GM21423 (cell line): Measurements from ENCODE around the gene DMRTC2.
"Not testable (repeated sequence)": the region's sequence is repeated elsewhere in the genome, so short reads cannot be mapped to it uniquely, and the experiment has no call there.

Source experiments
- ATAC-seq: cut with Tn5 transposase; IDR thresholded peaks from one replicate; pipeline ENCODE4 v1.9.1; 2021; ENCODE audit warnings: mild to moderate bottlenecking, moderate library complexity; ENCODE audit not compliant: unreplicated experiment

Gene DMRTC2

DNA sequence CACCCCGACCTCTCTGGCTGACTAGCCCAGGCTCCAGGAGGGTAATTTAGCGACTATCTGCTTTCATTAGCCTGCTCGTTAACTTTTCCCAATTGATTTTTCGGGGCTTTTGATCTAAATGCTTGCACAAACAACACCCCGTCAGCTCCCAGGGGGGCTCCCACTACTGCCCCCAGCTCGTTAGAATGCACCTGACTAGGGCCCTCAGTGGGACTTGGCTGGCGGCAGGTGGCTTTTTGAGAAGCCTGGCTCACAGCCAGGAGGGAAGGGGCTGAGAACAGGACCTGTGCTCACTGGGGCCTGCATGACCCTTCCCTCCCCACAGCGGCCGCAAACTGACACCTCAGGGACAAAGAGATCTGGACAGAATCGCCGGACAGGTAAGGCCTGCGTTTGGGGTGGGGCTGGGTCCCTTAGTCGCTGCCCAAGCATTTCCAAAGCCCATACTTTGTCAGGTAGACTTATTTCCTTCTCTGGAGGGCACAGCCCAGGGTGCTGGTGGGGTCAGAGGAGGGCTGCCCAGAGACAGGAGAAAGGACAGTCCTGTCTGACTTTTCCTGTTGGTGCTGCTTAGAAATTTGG, 24.6 kb downstream of the DMRTC2 start:
- no peak for ATAC-seq

DNA sequence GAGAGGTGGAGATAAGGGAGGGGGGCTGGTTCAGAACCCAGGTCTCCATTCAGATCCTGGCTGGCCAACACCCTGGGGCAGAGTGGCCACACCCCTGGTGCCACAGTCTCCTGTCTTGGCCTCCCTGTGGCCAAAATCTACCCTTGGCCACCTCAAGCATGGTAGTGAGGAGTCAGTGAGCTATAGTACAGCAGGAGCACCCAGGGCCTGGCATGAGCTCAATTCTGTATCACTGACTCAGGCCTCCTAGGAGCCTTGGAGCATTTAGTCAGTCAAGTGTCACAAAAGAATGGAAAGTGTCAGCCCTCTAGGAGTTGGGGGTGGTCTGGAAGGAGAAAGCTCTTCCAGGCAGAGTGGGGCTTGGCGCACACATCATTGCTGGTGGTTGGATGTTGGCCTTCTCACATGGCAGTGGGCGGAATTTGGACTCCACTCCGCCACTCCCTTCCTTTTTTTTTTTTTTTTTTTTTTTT, 25.6 kb downstream of the DMRTC2 start:
- ATAC-seq = no peak

DNA sequence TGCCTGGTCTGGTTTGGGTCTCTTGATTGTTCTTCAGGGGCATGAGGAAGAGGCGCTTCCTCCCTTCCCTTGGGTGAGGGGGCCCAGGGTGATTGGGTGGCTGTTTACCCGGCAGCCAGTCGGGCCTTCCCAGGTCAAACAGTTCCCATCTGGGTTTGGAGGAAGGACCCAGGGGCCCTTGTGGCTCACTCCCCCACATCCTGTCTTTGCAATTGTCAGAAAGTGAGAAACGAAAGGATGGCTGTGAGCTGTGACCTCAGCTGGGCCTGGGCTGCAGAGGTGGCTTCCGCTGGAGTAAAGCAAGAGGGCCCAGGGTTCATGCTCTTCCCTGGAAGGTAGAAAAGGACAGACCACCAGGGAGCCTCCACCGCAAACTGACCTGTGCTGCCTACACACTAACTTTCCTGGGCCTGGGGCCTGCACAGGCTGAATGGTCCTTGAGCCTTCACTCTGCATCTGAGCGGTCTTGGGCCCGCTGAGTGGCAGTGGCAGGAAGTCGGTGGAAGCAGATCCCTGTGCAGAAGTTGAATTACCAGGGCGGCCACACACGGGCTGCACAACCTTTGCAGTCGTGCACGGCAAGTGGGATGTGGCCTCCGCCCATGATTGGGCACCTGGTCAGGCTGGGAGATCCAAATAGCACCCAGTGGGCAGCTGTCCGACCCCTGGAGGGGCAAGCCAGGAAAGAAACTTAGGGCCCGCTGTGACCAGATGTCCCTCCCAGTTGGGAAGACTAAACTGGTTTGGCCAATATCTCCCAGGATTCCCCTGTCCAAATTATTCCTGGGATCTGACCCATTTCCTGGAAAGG, 26.9 kb downstream of the DMRTC2 start:
- peak; percentile 48 for ATAC-seq

DNA sequence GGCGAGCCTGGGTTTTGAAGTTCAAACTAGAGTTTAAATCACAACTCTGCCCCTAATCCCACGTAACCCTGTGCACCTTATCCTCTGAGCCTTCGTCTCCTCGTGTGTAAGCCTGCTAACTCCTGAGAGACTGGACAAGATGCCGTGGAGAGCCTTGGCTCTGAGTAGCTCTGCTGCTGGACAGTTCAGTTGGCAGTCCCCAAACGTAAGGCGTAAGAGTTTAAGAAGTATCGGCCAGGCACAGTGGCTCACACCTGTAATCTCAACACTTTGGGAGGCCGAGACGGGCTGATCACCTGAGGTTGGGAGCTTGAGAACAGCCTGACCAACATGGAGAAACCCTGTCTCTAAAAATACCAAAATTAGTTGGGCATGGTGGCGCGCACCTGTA, 27.5 kb downstream of the DMRTC2 start:
- no peak for ATAC-seq

DNA sequence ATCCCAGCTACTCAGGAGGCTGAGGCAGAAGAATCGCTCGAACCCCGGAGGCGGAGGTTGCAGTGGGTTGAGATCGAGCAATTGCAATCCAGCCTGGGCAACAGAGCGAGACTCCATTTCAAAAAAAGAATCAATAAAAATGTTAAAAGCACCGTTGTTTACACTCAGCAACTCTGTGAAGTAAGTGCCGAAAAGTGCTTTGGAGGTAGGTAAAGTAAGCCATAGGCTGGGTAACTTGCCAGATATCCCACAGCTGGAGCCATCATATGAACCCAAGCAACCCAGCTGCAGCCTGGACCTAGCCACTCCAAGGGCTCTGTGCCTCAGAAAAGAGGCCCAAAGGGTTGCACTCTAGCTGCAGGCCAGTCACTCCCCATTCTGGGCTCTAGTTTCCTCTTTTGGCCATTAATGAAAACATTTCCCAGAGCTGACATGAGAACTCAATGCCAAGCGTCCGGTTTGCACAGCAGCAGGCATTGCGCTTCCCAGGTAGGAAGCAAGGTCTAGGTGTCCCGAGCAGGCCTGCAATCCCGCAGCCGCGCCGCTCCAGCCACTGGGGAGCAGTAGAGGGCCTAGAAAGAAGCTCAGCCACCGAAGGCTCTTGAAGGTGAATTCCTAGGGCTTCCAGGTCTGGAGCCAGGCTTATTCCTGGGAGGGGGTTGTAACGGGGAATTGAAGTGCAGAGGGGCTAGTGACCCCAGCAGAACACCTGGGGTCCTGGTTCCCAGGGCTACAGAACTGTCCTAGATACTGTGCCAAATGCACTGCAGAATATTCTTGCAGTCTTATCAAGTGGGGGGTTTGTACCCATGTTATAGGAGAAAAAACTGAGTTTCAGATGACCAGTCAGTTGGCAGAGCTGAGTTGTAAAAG, 28.2 kb downstream of the DMRTC2 start:
- no peak for ATAC-seq

DNA sequence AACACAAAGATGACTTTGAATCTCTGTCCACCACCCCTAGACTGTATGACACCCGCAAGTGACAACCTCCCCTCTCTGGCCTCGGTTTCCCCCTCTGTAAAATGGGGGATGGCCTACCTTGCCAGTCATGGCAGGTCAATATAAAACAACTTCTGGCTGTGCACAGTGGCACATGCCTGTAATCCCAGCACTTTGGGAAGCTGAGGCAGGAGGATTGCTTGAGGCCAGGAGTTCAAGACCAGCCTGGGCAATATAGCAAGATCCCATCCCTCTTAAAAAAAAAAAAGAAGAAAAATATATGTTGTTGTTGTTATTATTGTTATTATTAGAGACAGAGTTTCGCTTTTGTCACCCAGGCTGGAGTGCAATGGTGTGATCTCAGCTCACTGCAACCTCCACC, 31.1 kb downstream of the DMRTC2 start:
- ATAC-seq = not testable (repeated sequence)

DNA sequence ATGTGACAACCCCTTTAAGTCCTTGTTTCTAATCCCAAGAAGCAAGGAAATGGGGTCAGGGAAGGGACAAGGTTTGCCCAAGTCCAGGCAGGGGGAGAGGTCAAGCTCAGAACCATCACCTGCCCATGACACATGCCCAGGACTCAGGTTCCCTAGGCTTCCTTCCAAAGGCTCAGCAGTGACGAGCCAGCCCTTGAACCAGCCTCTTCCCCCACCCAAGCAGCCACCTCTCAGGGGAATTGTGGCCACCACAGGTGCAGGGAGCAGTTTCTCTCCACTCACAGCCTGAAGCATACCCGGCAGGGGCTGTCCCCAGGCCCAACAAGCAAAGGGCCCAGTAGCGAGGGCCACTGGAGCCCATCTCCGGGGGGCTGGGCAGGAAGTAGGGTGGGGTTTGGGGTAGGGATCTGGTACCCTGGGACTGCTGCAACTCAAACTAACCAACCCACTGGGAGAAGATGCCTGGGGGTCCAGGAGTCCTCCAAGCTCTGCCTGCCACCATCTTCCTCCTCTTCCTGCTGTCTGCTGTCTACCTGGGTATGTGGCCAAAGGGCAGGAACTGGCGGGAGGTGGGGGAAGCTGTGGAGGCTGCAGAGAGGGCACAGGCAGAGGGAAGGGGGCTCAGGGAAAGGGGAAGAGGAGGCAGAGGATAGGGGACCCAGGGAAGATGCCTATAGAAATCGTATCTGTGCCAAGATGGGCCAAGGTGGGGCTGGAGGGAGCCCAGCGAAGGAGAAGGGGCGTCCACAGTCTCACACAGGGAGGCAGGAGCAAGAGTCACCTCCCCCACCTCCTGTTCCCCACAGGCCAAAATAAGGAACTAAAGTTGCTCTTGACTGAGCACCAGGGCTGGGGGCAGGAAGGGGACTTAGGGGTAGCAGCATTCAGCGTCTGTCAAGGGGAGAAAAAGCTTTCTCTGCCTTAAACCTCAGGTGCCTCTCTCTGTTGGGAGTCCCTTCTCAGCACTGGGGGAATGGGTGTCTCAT, 32.3 kb downstream of the DMRTC2 start, which contains the start of gene CD79A:
CD79A (plus strand) TSS at position 433 of the 986 bp plus-strand sequence; CDS start at position 459, 26 bp downstream.
- ATAC-seq = peak; percentile 66

DNA sequence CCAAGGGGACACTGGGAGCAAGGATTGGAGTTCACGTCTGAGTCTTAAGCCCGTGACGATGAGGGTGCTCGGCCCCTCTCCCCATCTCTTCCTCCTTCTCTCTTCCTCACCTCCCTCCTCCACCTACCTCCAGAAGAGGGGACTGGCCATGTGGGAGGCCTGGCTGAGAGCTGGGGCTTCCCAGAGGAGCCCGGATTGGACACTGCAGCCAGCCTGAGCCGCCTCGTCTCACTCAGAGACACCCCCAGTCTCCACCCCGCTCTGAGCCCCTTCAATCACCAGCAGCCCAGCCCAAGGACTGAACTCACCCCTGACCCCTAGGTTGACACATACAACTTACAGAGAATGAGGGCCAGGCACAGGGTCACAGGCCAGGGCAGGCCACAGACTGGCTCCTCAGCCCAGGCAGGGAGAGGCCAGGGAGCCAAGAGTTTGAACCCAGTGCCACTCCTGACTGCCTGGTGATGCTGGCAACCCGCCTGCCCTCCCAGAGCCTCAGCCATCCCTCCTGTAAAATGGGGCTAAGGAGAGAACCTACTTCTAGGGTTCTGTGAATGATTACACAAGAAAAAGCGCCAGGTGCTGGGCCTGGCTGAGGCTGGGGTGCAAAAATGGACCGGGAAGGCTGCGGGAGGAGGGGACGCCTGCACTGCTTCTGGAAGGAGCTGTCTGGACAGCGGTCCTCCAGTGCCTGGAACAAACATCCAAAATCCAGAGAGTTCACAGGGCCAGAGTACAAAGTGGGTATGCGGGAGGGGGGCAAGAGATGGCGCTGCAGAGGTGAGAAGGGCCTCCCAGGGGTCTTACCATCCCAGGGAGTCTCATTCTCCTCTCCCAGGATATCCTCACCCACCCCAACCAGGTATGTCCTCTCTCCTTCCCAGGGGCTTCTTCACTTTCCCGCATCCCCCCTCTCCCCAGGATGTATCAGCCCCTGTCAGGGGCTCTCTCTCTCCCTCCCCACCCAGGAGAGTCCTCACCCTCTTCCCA, 33.4 kb downstream of the DMRTC2 start:
- ATAC-seq = no peak

DNA sequence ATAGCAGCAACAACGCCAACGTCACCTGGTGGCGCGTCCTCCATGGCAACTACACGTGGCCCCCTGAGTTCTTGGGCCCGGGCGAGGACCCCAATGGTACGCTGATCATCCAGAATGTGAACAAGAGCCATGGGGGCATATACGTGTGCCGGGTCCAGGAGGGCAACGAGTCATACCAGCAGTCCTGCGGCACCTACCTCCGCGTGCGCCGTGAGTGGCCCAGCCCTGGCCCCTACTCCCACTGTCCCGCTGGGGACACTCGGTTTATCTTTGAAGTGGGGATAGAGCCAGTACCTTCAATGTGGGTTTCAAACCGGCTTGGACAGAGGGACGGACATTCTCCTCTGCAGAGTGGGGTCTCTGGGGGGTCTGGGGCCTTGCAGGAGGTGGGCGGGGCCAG, 34.2 kb downstream of the DMRTC2 start:
- ATAC-seq = no peak

DNA sequence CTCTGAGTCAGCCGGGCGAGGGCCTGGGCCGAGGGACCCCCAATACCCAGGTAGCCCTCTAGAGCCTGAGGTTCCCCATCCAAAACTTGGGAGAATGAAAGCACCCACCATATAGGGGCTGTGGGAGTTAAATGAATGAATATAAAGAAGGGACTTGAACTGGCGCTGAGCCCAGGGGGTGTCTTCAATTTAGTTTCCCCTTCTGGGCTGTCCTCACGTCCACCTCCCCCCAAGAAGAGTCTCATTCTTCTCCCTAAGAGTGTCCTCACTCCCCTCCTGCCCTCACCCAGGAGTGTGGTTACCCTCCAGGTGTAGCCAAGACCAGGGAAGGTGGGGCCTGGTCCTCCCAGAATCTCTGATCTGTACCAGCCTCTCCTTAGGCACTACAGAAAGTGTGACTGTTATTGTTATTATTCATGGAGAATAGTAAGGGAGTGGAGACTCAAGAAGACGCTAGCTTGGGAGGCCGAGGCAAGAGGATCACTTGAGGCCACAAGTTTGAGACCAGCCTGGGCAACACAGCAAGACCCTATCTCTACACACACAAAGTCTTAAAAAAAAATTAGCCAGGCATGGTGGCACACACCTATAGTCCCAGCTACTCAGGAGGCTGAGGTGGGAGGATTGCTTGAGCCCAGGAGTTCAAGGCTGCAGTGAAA, 35.0 kb downstream of the DMRTC2 start:
- no peak for ATAC-seq

DNA sequence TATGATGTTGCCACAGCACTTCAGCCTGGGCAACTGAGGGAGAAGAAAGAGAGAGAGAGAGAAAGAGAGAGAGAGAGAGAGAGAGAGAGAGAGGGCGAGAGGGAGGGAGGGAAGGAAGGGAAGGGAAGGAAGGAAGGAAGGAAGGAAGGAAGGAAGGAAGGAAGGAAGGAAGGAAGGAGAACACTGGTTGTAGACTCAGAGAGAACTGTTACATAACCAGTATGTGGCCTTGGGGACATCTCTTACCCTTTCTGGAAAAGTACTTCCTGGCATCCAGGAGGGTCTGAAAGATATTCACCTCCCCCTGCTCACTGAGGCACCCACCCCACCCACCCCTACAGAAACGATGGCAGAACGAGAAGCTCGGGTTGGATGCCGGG, 35.5 kb downstream of the DMRTC2 start:
- ATAC-seq = no peak

DNA sequence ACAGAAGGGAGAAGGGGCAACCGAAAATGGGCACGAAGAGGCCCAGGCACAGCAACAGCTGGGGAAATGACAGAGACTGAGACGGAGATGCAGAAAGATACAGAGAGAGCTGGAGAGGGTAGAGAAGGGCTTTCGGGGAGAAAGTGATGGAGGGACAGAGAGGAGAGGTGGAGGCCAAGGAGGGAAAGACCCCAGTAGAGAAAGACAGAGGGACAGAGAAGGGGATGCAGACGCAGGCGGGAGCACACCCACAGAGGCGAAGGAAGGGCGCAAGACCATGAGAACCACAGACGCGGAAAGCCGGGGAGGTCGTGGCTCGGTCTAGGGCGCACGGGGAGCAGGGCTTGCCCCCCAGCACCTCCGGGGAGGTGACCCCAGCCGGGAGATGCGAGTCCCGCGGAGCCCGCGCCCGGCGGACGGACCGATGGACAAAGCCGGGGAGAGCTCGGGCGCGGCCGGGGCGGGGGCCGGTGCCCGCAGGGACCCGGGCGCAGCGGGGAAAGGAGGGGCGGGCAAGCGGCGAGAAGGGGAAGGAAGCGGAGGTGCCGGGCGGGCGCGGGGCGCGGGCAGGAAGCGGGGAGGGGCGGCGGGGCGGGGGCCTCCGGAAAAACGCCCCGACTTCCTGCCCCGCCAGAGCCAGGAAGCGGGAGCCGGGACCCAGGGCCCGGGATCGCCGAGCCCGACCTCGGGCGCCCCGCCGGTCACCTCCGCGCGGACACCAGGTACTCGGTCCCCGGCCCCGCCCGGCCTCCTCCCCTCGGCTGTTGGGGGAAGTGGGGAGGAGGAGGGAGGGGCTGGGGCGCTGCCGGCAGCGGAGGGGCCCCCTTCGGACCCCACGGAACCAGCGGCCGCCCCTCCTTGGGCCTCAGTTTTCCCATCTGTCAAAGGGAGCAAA, 38.0 kb downstream of the DMRTC2 start, which contains the start of gene ARHGEF1:
ARHGEF1 (plus strand) TSS at position 617 of the 895 bp plus-strand sequence. CDS start 4,899 bp downstream, outside the sequence.
- no peak for ATAC-seq

DNA sequence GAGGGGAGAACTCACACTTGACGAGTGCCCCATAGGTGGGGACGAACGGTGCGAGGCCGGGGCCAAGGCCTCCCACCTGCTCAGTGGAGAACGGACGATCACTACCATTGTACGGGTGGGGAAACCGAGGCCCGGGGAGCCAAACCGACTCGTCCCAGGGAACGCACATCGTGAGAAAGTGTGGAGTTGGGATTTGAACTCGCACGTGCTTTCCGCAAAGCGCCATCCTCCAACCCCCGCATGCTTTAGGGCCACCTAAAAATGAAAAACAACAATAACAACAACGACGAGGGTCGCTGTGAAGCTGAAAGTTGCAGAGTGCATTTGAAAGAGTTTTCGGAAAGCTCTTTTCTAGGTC, 38.6 kb downstream of the DMRTC2 start:
- ATAC-seq = no peak

DNA sequence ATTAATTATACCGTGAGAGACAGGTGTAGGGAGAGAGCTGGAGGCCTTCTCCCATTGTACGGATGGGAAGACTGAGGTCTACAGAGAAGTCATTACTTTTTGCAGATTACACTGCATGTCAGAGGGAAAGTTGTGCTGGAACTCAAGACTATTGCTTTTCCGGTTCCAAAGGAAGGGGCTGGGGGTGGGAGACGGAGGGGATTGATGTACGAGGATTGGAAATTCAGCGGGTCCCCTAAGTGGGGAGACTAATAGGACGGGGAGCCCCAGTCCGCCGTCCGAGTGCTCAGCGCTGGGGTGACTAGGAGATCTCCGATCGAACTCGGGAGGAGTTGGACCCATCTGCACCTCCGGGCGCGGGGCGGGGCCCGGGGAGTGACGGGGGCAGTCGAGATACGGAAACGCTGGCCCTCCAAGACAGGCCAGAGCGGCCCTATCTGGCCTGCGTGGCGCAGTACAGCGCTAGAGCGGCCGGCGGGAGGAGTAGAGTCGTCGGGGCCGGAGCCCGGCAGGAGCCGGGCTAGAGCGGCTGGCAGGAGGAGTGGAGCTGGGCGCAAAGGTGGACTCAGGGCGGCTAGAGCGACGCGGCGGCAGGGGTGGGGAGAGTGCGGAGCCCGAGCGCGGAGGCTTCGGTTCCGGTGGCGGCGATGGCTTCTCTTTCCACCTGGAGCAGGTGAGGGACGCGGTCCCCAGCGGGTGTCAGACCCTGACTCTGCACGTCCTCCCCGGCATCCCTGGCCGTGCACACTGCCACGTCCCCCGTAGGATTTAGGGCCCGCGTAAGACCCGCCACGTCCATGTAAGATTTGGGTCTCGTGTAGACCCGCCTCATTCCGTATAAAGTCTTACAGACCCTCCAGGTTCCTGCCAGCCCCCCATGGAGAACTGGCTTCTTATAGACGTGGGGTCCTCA, 39.2 kb downstream of the DMRTC2 start:
- ATAC-seq = peak; percentile 66

DNA sequence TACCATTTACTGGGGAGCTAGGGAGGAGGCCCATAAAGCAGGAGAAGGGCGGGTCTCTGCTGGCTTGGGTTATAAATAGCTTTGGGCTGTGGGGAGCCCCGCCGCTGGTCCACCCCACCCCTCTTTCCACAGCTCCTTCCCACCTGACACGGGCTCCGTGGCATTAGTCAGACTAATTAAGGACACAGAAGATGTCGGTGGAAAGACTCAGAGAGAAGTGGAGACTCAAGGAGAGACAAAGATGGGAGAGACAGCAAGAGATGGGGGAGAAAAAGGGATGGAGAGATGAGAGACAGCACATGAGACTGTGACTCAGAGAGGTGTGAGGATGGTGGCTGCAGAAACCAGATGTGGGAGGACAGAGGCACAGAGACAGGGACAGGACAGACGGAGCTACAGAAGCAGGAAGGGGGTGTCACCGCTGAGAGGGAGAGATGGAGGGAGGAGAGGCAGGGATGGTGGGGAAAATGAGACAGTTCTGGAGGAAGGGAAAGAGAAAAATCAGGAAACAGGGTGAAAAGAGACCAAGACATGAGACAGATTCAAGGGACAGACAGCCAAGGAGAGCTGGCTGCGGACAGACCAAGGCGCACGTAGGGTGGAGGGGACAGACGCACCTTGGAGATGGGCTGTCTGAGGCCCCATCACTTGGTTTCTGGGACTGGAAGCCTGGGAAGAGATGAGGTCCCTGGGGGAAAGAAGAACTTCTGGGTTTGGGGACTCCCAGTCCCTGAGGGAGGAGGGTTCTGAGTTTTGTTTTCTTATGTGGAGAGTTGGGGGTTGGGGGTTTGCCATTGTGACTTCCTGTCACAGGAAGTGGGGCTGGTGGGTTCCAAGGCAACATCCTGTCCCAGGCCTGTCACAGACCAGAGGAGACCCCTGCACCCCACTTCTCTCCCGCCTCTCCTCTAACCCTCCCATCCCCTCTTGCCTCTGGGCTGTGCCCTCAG, 42.2 kb downstream of the DMRTC2 start:
- ATAC-seq = no peak
